ENCODE results near the gene MARCHF3.
"Not testable (repeated sequence)": the region's sequence is repeated elsewhere in the genome, so short reads cannot be mapped to it uniquely, and the experiment has no call there.

MARCHF3 gene

DNA sequence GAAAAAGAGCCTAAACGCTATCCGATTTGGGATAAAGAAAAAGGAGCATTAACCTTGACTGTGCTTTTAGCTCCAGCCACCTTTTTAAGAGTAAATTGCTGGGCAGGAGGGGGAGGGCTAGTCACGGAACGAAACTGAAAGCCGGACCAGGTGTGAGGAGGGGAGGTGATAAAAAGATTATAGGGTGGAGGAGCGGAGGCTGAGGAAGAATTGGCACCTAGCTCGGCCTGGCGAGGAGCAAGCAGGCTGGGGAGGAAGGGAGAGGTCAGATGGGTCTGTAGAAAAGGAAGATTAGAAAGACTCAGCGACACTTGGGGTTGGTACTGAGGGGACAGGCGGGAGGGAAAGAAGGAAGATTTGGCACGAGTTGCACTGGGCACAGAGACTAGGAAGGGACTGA lies 187.0 kb downstream of the MARCHF3 start:
- not testable (repeated sequence) for DNase-seq

DNA sequence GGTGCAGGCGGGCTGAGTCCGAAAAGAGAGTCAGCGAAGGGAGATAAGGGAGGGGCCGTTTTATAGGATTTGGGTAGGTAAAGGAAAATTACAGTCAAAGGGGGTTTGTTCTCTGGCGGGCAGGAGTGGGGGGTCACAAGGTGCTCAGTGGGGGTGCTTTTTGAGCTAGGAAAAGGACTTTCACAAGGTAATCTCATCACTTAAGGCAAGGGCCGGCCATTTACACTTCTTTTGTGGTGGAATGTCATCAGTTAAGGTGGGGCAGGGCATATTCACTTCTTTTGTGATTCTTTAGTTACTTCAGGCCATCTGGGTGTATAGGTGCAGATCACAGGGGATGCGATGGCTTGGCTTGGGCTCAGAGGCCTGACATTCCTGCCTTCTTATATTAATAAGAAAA lies 191.0 kb downstream of the MARCHF3 start:
- DNase-seq = not testable (repeated sequence)

DNA sequence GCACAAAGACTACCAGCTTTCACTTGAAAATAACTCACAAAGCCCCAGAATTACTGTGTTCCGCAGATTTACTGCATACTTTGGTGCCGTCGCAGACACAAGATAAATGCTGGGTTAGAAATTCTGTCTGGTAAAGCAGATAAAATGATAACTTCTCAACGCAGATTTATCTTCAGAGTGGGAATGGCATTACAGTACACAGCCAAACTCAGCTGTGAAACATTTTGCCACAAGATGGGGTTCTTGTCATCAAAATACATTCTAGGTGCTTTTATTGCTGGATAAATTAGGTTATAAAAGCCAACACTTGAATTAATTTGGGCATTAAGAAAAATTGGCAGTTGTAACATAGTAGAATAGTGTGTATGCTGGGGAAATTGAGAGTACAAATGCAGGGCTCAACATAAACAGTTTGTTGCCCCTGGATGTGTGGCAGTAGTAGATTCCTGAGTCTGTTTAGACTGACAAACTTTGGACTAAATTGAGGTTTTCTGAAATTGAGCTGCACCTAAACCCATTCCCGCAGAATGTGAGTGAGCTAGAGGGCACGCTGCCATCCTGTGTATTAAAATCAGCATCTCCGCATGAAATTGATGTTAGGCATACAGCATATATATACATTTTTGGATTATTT lies 192.3 kb downstream of the MARCHF3 start:
- DNase-seq = no peak

DNA sequence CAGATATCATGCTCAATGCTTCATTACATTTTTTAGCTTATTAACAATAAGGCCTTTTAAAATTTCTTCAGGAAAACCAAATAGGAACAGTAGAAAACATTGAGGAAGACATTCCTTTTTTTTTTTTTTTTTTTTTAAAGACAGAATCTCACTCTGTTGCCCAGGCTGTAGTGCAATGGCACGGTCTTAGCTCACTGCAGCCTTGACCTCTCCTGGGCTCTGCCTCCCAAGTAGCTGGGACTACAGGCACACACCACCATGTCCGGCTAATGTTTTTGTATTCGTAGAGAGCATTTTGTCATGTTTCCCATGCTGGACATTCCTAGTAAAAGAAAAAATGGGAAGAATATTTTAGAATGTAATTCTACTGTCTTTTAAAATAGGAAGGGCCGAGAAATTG lies 193.1 kb downstream of the MARCHF3 start:
- no peak for DNase-seq

DNA sequence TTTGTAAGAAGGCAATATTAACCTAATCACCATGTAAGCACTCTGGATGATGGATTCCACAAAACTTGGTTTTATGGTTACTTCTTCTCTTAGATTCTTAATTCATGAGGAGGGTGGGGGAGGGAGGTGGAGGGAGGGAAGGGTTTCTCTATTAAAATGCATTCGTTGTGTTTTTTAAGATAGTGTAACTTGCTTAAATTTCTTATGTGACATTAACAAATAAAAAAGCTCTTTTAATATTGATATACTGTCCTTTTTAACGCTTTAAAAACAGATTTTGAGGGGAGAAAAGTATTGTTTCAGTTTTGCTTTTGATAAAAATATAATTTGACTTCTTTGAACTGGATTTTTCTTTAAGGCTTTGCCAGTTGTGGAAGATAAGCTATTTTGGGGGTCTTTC lies 193.6 kb downstream of the MARCHF3 start:
- no peak for DNase-seq

DNA sequence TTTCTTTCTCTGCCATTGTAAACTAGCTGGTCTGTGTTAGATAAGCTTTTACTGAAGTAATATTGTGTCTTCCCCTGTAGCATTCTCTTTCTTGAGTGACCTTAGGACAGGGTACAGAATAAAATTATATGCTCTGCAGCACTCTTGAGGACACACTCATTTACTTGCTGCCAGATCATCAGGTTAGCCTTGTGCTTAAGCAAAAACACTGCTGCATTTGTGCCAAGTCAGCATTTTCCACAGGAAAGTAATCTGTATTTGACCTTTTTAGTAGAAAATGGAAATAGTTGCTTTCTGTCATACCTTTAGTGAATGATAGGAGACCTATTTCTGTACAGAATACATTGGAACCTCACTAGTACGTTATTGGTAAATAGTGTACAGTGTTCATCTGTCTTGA lies 199.2 kb downstream of the MARCHF3 start:
- no peak for DNase-seq

DNA sequence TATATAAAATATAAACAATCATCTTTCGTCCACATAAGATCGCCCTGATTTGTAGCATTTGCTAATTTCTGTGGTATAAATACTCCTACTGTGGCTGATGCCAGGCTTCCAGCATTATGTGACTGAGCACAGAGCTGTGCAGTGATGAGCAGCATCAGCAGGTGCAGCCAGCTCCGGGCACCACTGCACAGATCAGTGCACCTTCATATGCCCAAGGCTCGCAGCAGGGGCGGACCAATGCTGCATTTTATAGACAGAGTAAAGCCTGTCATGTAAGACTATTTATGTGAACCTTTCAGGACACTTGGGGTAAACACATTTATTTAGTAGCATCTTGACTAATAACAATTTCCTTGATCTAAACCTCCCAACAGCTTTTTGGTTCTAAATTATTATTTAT lies 200.3 kb downstream of the MARCHF3 start:
- DNase-seq = no peak

DNA sequence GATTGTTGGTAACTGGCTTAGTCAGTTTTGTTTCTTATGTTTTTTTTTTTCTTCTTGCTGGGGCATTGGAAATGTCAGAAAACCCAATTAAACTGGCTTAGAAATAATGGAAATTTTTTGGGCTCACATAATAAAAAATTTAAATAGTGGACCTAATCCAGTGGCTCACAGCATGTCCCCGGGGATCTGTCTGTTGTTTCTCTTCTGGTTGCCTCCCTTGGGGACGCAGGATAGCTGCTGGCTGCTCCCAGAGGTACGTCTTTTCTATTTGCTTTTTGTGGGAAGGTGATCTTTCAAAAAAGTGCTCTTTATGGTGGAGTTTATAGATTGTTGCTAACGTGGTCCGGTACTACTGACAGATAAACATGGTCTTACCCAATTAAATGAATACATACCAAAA lies 201.3 kb downstream of the MARCHF3 start:
- DNase-seq = no peak

DNA sequence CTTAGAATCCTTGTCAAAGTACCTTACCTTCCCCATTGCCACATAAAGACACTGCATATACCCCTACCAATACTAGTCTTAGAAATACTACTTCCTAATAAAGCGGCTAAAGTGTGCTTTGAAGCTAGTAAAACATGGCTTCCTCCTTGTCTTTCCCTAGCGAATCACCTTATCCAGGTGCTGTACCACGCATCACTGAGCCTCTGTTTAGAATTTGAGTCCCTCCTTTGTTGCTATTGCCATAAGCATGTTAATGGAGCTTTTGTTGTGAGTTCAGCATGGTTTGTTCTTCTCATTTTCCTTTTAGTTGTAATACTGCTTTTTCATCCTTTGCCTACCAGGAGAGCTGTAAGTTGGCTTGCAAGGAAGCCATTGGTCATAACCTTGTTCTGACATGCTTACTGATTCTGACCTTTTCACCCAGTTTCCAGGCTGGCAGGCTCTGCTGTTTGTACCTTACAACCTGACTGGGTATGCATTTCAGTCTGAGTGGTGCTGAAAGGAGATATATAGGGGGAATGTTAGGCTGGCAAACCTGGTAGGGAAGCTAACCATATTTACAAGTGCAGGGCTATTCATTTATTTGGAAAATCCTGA lies 203.6 kb downstream of the MARCHF3 start:
- no peak for DNase-seq

DNA sequence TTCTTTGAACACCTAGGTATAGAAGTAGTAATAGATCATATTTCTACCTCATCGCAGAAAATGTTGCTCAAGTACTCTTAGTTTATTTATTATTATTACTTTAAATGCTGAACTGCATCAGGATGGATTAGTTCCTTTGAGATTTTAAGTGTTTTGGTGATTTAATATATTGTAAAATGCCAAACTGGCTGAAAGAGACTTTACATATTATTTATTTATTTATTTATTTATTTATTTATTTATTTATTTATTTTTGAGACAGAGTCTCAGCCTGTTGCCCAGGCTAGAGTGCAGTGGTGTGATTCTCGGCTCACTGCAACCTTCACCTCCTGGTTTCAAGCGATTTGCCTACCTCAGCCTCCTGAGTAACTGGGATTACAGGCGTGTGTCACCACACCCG lies 211.1 kb downstream of the MARCHF3 start:
- no peak for DNase-seq

DNA sequence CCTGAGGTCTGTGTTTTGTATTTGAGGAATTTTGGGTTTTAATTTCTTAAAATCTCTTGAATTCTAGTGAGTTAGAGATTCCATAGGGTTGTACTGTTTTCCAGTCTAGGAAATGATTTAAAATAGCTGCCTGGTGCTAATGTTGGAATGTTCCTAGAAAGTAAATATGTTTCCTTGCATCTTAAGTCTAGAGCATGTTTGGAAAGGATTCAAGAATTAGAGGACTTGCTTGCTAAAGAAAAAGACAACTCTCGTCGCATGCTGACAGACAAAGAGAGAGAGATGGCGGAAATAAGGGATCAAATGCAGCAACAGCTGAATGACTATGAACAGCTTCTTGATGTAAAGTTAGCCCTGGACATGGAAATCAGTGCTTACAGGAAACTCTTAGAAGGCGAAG lies 211.6 kb downstream of the MARCHF3 start:
- no peak for DNase-seq
